Measurements from ENCODE around the gene PHF20. TPM values are rescaled to one million over a fixed set of nuclear protein-coding genes. Genes with fewer than 3 reads are reported as not detected.
A peak's percentile ranks its signal among the peaks of the same experiment; 100 is the strongest.
"Not testable (repeated sequence)": the region's sequence is repeated elsewhere in the genome, so short reads cannot be mapped to it uniquely, and the experiment has no call there.

PHF20 gene
- total RNA-seq, 4 donors from 2014 or later, result 35.3 to 109 (median 76.5) TPM

DNA sequence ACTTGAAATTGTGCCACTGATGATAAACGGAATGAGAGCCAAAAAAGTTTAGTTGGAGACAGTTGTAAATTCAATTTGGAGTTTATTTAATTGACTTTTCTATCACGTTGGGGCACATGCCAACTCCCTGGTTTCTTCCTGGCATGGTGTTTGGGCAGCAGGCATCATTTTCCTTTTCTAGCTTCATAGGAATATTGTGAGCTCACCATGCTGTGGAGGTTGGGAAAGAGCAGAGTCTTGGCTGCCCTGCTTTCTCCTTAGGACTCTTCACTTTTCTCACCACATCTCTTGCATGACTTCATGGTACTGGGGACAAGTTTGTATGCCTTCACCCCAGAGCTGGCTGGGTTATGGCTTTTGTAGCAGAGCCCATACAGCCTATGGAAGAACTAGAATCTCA lies 176.1 kb downstream of the PHF20 start:
- Histone ChIP-seq H3K36me3 (no peaks in the 10 kb centered on the region), H3K4me3 (no peak overlapping the region), H3K27me3 (no peaks in the 10 kb centered on the region), H3K9me3 (no peaks in the 10 kb centered on the region), H3K4me1 (peaks cover 8 to 9% of the 10 kb centered on the region in 2 donors), H3K27ac (no peak overlapping the region)
- no peak for DNase-seq
- intact Hi-C loops (cut with DNase I; ENCODE audit: low total_unique reads), result no loop called here
- TF ChIP-seq CTCF (IDR thresholded peaks at IDR 0.05) (no peak), POLR2A (IDR thresholded peaks at IDR 0.05) (no peak)

GRCh38 chr20:35950093-35950492 lies 178.3 kb downstream of the PHF20 start:
- H3K27me3 ChIP-seq, result no peaks in the 10 kb centered on the region
- TF ChIP-seq CTCF (IDR thresholded peaks at IDR 0.05), result no peak
- no peak for TF ChIP-seq POLR2A (IDR thresholded peaks at IDR 0.05)
- no peak overlapping the region for H3K27ac ChIP-seq
- H3K36me3 ChIP-seq, result no peaks in the 10 kb centered on the region
- peaks cover 11 to 13% of the 10 kb centered on the region in 2 donors for H3K4me1 ChIP-seq
- intact Hi-C loops (cut with DNase I; ENCODE audit: low total_unique reads), result no loop called here
- H3K4me3 ChIP-seq, result no peak overlapping the region
- no peaks in the 10 kb centered on the region for H3K9me3 ChIP-seq
- DNase-seq, result no peak

GRCh38 chr20:35952080-35952479 lies 180.3 kb downstream of the PHF20 start:
- H3K4me3 ChIP-seq; H3K27me3 ChIP-seq; H3K27ac ChIP-seq; DNase-seq; H3K36me3 ChIP-seq; intact Hi-C loops (cut with DNase I; ENCODE audit: low total_unique reads); H3K9me3 ChIP-seq: not testable (repeated sequence)
- peaks cover 11 to 17% of the 10 kb centered on the region in 2 donors for H3K4me1 ChIP-seq

DNA sequence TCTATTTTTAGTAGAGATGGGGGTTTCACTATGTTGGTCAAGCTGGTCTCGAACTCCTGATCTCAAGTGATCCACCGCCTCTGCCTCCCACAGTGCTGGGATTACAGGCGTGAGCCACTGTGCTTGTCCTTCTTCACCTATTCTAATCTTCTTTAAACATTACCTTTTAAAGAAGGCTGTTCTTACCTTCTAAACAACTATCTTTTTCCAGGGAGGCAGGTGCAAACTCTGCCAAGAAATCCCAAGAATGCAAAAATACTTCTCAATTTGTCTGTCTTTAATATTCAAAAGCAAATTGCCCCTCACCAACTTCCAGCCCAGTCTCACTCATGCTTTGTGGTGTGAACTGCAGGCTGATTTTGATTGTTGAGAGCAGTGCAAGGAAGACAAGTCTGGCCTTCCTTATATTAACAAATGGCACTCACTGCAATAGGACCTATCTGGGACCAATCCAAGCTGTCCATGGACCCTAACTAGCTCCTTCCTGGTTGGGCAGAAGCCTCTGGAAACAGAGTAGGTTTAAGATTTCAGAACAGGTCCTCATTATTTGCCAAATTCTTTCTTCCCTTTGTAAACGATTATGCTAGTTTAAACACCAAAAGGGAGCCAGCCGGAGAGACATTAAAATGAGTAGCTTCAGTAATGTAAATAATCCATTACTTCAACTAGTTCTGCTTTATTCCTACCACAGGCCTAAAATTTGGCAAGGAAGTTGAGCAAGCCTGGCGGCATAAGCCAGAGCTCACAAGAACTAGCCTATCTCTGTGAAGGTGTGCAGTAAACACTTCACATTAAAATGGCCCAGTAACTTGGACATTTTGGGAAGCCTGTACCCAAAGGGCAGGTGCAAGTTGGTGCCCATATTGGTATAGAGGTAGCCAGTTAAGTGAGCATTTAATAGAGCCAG lies 180.9 kb downstream of the PHF20 start:
- no peaks in the 10 kb centered on the region for H3K9me3 ChIP-seq
- TF ChIP-seq CTCF (IDR thresholded peaks at IDR 0.05), result no peak
- no peak for TF ChIP-seq POLR2A (IDR thresholded peaks at IDR 0.05)
- H3K4me3 ChIP-seq, result peak overlapping the region; percentile 76 to 79
- H3K36me3 ChIP-seq, result no peaks in the 10 kb centered on the region
- H3K4me1 ChIP-seq, result peaks cover 11 to 17% of the 10 kb centered on the region in 2 donors
- H3K27me3 ChIP-seq, result no peaks in the 10 kb centered on the region
- peak overlapping the region; percentile 93 to 94 for H3K27ac ChIP-seq
- intact Hi-C loops (cut with DNase I; ENCODE audit: low total_unique reads), result no loop called here
- no peak for DNase-seq

GRCh38 chr20:35953387-35954199 lies 181.8 kb downstream of the PHF20 start:
- no peak for DNase-seq
- no peak for TF ChIP-seq POLR2A (IDR thresholded peaks at IDR 0.05)
- TF ChIP-seq CTCF (IDR thresholded peaks at IDR 0.05), result no peak
- Histone ChIP-seq H3K27ac (peak overlapping the region; percentile 93 to 94), H3K4me3 (peak overlapping the region; percentile 76 to 79), H3K9me3 (no peaks in the 10 kb centered on the region), H3K27me3 (no peaks in the 10 kb centered on the region), H3K36me3 (no peaks in the 10 kb centered on the region), H3K4me1 (peaks cover 11 to 17% of the 10 kb centered on the region in 2 donors)
- intact Hi-C loops (cut with DNase I; ENCODE audit: low total_unique reads), result no loop called here
